ENCODE results near the gene SKOR1.

Gene SKOR1

DNA sequence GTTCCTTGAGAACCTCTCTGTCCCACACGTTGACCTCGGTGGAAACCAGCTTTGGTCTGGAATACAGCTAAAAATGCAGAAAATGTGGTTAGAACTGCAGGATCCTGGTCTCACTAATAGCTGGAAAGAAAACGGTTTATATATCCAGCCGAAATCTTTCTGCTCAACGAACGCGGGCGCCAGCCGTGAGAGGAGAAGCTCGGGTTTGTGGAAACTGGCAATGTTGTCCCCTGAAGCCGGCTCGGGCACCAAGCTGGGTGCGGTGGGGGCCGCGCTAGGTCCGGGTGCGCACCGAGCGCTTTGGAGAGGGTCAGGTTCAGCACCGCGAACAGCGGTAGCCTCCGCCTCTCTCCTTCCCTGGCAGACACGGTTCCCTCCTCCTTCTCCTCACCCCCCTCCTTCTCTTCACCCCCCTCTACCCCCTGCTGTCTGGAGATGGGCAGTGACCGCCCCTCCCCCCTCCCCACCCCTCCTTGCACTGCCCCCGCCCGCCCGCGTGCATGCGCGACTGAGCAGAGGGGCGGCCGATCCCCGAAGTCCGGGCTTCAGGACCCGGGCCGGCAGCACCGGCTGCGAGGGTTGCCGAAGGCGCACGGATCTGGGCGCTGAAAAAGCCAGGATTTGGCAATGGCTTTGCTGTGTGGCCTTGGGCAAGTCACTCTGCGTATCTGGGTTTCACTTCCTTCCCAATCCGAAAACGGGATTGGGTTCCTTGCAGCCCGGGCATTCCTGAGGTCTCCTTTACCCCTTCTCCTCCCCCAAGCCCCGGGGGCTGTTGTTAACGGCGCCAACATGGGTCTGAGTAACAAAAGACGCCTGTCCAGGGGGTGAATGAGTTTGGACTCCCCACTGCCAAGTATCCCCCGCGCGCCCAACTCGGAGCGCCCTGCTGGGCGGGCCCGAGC, at the start of gene SKOR1:
Gene SKOR1 (plus strand): TSS at position 534 of the 905 bp plus-strand sequence. CDS start 94 bp downstream, at position 628.
- DNase-seq, result peak in 1 of 2 donors; percentile 54
- H3K36me3 ChIP-seq, result no peaks in the 10 kb centered on the region
- H3K4me1 ChIP-seq, result peaks cover 0 to 85% (median 63%) of the 10 kb centered on the region in 4 donors
- H3K9me3 ChIP-seq, result no peaks in the 10 kb centered on the region
- peak within 1 kb of the TSS in 1 of 2 donors; percentile 22 for H3K4me3 ChIP-seq
- H3K27me3 ChIP-seq, result peaks cover 10 to 100% of the 10 kb centered on the region in 2 donors
- TF ChIP-seq, protein P1, sequence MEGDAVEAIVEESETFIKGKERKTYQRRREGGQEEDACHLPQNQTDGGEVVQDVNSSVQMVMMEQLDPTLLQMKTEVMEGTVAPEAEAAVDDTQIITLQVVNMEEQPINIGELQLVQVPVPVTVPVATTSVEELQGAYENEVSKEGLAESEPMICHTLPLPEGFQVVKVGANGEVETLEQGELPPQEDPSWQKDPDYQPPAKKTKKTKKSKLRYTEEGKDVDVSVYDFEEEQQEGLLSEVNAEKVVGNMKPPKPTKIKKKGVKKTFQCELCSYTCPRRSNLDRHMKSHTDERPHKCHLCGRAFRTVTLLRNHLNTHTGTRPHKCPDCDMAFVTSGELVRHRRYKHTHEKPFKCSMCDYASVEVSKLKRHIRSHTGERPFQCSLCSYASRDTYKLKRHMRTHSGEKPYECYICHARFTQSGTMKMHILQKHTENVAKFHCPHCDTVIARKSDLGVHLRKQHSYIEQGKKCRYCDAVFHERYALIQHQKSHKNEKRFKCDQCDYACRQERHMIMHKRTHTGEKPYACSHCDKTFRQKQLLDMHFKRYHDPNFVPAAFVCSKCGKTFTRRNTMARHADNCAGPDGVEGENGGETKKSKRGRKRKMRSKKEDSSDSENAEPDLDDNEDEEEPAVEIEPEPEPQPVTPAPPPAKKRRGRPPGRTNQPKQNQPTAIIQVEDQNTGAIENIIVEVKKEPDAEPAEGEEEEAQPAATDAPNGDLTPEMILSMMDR (IDR thresholded peaks at IDR 0.05), result no peak
- intact Hi-C loops (cut with DNase I; ENCODE audit: low total_unique reads), result no loop called here
- no peak within 1 kb of the TSS for H3K27ac ChIP-seq

DNA sequence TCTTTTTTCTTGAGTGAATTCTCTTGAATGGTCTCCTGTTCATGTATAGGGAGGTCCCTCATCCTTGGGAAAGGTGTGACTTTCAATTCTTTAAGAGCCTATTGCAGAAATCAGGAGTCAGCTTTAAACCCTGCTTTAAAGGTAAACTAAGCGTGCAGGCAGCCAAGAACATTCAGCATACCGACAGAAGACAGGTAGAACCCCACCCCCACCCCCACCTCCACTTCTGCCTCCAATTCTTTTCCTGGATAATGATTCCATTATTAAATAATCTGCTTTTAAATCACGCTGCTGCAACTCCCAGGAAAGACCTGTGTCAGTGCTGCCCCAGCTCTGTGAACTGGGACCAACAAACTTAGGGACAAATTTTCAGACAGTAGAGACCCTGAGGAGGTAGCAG, 49.3 kb upstream of the SKOR1 start:
- no peaks in the 10 kb centered on the region for H3K9me3 ChIP-seq
- H3K4me1 ChIP-seq, result no peaks in the 10 kb centered on the region
- intact Hi-C loops (cut with DNase I; ENCODE audit: low total_unique reads), result no loop called here
- no peak overlapping the region for H3K4me3 ChIP-seq
- no peaks in the 10 kb centered on the region for H3K27me3 ChIP-seq
- H3K36me3 ChIP-seq, result peaks cover 0 to 17% (median 3%) of the 10 kb centered on the region in 3 donors
- no peak overlapping the region for H3K27ac ChIP-seq
- TF ChIP-seq, protein P1 (IDR thresholded peaks at IDR 0.05), result no peak
- no peak for DNase-seq

DNA sequence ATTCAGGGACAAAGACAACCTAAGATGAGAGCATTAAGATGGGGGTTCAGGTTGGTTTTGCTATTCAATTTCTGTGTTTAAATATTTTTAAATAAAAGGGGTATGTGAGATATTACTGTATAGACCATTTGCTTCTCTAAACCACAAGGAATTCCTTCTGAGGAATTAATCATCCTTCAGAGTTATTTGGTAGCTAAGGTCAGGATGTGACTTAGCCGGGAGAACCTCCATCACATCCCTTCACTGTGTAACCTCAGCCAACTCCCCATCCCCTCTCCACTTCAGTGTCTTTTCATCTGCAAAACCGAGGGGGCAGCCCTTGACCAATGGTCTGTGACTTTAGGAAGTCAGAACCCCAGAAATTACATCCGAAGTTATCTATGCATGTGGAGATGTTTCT, 48.7 kb upstream of the SKOR1 start:
- peaks cover 0 to 17% (median 3%) of the 10 kb centered on the region in 3 donors for H3K36me3 ChIP-seq
- TF ChIP-seq, protein P1 (IDR thresholded peaks at IDR 0.05), result no peak
- no peaks in the 10 kb centered on the region for H3K4me1 ChIP-seq
- H3K9me3 ChIP-seq, result no peaks in the 10 kb centered on the region
- no peak overlapping the region for H3K4me3 ChIP-seq
- H3K27me3 ChIP-seq, result no peaks in the 10 kb centered on the region
- intact Hi-C loops (cut with DNase I; ENCODE audit: low total_unique reads), result no loop called here
- no peak for DNase-seq
- H3K27ac ChIP-seq, result no peak overlapping the region

GRCh38 chr15:67777071-67777470, 48.2 kb upstream of the SKOR1 start:
- Histone ChIP-seq H3K4me3 (no peak overlapping the region), H3K36me3 (peaks cover 0 to 17% (median 3%) of the 10 kb centered on the region in 3 donors), H3K4me1 (no peaks in the 10 kb centered on the region), H3K27ac (no peak overlapping the region), H3K27me3 (no peaks in the 10 kb centered on the region), H3K9me3 (no peaks in the 10 kb centered on the region)
- DNase-seq, result no peak
- intact Hi-C loops (cut with DNase I; ENCODE audit: low total_unique reads), result no loop called here
- TF ChIP-seq, protein P1 (IDR thresholded peaks at IDR 0.05), result no peak

DNA sequence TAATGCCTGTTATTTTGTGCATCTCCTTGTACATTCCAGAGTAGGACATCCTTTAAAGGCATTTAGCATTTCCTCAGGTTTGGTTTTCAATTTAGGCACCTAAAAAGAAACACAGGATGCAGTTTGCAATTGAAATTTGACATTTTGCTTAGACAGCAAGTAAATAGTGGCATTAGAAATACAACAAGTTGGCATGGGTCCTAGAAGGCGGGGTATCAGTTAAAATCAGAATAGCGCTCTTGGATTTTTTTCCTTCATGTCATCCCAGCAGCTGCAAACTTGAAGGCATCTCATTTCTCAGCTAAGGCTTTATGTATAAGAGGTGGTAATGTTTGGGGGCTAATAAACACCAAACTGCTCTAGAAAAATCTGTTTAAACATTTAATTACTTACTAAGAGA, 47.5 kb upstream of the SKOR1 start:
- Histone ChIP-seq H3K27me3 (no peaks in the 10 kb centered on the region), H3K27ac (no peak overlapping the region), H3K4me1 (no peaks in the 10 kb centered on the region), H3K36me3 (peaks cover 2 to 24% (median 3%) of the 10 kb centered on the region in 3 donors), H3K4me3 (no peak overlapping the region), H3K9me3 (no peaks in the 10 kb centered on the region)
- intact Hi-C loops (cut with DNase I; ENCODE audit: low total_unique reads), result no loop called here
- DNase-seq, result no peak
- TF ChIP-seq, protein P1 (IDR thresholded peaks at IDR 0.05), result no peak

Measured in tibial artery (tissue), 4 donors.